ENCODE data around the gene ACP7. TPM values are rescaled to one million over a fixed set of nuclear protein-coding genes. Genes with fewer than 3 reads are reported as not detected.

The ACP7 gene
- total and polyA plus RNA-seq, 8 donors = 0.13 to 0.23 (median 0.18) TPM; not detected in 2

DNA sequence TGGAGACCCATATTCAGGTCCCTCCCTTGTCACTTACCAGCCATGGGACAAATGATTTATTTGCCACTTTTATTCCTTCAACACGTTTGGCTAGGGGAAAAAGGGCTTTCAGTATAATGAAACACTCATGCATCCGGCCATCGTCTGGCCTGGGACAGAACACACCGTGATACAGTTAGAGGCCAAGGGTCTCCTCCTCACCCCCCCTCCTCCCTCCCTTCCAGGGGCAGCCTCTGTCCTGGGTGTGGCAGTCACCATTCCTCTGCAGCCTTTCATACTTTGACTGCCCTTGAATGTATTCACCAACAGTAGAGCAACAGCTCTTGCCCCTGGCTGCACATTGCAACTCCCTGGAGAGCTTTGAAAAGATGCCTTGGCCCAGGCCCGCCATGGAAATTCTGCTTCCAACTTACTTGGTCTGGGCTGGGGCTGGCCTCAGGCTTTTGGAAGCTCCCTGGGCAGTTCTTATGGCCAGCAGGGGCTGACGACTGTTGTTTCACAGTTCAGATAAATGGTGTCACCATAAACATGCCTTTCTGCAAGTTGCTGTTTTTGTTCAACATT lies 44.4 kb downstream of the ACP7 start:
- no peak overlapping the region for H3K4me3 ChIP-seq

DNA sequence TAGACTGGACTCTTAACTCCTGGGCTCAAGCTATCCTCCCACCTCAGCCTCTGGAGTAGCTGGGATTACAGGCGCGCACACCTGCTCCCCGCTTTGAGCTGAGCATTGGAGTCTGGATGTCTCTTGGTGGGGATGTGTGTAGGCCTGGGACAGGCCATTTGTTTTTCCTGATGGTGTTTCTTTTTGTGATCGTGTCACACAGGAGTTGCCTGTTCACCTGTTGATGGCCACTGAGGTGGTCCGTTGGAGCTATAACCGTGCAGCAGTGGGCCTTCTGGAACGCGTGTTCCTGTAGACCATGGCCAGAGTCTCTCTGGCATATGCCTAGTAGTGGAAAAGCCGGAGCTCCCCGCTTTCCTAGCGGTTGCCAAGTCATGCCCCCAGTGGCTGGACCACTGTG lies 44.9 kb downstream of the ACP7 start:
- H3K4me1 ChIP-seq = peaks cover 27 to 88% of the 10 kb centered on the region in 2 donors
- no peaks in the 10 kb centered on the region for H3K9me3 ChIP-seq
- no peak for DNase-seq
- no peak overlapping the region for H3K4me3 ChIP-seq
- peak overlapping the region in 1 of 2 donors; percentile 88 for H3K27ac ChIP-seq
- TF ChIP-seq, protein P1, sequence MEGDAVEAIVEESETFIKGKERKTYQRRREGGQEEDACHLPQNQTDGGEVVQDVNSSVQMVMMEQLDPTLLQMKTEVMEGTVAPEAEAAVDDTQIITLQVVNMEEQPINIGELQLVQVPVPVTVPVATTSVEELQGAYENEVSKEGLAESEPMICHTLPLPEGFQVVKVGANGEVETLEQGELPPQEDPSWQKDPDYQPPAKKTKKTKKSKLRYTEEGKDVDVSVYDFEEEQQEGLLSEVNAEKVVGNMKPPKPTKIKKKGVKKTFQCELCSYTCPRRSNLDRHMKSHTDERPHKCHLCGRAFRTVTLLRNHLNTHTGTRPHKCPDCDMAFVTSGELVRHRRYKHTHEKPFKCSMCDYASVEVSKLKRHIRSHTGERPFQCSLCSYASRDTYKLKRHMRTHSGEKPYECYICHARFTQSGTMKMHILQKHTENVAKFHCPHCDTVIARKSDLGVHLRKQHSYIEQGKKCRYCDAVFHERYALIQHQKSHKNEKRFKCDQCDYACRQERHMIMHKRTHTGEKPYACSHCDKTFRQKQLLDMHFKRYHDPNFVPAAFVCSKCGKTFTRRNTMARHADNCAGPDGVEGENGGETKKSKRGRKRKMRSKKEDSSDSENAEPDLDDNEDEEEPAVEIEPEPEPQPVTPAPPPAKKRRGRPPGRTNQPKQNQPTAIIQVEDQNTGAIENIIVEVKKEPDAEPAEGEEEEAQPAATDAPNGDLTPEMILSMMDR (IDR thresholded peaks at IDR 0.05) = no peak
- H3K27me3 ChIP-seq = no peaks in the 10 kb centered on the region
- intact Hi-C loops (cut with DNase I) = no loop called here
- no peak for ATAC-seq
- H3K36me3 ChIP-seq = no peaks in the 10 kb centered on the region

More for the DNA sequence above, 44.4 kb downstream of the ACP7 start:
- intact Hi-C loops (cut with DNase I) = no loop called here
- Histone ChIP-seq H3K36me3 (no peaks in the 10 kb centered on the region), H3K27ac (peak overlapping the region; percentile 33 to 88), H3K27me3 (no peaks in the 10 kb centered on the region), H3K4me1 (peaks cover 24 to 83% of the 10 kb centered on the region in 2 donors), H3K9me3 (no peaks in the 10 kb centered on the region)
- no peak for ATAC-seq
- DNase-seq = no peak
- TF ChIP-seq, protein P1 (IDR thresholded peaks at IDR 0.05) = no peak

DNA sequence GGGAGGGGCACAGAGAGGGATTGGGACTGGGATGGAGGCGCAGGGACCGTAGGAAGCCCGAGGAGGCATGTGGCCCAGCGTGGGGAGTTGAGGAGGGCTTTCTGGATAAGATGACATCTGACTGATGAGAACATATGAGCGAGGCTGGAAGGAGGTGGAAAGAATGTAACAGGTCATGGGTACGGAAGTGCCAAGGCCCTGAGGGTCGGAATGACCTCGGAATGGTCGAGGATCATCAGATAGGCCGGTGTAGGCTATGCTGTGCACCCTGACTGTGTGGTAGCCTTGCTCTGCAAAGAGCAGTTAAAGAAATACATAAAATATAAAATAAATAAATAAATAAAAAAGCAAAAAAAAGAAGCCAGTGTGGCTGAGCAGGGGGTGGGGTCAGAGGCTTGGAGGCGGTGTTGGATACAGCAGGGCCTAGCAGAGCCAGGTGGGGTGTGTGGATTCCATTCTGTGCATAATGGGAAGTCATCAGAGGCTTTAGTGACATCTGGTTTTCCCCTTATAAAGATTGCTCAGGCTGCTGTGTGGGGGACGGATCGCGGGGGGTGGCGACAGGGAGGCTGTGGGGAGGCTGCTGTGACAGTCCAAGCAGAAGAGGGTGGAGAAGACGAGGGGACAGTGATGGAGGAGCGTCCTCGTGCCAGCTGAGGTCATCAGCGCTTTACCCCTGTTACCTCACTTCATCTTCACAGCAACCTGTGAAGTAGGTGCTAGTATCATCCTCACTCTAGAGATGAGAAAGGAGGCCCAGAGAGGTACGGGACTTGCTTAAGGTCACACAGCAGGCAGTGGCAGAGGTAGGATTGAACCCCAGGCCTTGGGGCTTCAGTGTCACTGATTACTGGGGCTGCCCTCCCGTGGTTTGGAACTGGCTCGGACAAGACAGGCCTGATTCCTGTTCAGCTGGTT lies 46.4 kb downstream of the ACP7 start:
- H3K27ac ChIP-seq = peak overlapping the region; percentile 62 to 72
- peaks cover 27 to 85% of the 10 kb centered on the region in 2 donors for H3K4me1 ChIP-seq
- TF ChIP-seq, protein P1 (IDR thresholded peaks at IDR 0.05) = no peak
- DNase-seq = no peak
- no peak for ATAC-seq
- H3K27me3 ChIP-seq = no peaks in the 10 kb centered on the region
- no peaks in the 10 kb centered on the region for H3K36me3 ChIP-seq
- intact Hi-C loops (cut with DNase I) = no loop called here
- H3K4me3 ChIP-seq = no peak overlapping the region
- no peaks in the 10 kb centered on the region for H3K9me3 ChIP-seq

DNA sequence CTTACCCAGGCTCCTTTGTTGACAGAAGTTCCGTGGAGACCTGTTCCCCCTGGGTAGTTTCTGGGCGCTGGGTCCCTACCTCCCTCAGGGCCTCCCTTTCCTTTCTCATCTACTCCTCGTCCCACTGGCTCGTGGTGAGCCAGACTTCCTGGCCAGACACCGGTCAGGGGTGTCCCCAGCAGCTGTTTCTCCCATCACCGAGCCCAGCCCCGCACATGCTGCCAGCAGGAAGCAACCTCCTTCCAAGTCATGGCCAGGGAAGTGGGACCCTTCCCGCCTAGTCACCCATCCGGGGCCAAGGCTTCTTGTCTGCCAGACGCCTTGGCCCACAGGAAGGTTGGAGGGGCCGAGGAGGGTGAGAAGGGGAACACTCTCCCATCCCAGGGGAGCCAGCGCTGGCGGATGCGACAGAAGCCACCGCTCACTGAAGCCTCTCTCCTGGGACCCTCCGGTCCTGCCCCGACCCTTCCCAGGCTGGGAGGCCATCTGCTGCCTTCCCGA lies 47.1 kb downstream of the ACP7 start:
- TF ChIP-seq, protein P1 (IDR thresholded peaks at IDR 0.05) = no peak
- peak overlapping the region; percentile 62 to 72 for H3K27ac ChIP-seq
- H3K27me3 ChIP-seq = no peaks in the 10 kb centered on the region
- ATAC-seq (no peak), DNase-seq (peak in 1 of 4 donors; percentile 48)
- peaks cover 27 to 86% of the 10 kb centered on the region in 2 donors for H3K4me1 ChIP-seq
- H3K9me3 ChIP-seq = no peaks in the 10 kb centered on the region
- H3K36me3 ChIP-seq = no peaks in the 10 kb centered on the region
- H3K4me3 ChIP-seq = no peak overlapping the region
- intact Hi-C loops (cut with DNase I) = no loop called here
